AG20443 (cell line): ENCODE results near the gene SDF2L1.
"Not testable (repeated sequence)": the region's sequence is repeated elsewhere in the genome, so short reads cannot be mapped to it uniquely, and the experiment has no call there.

Source experiments
- DNase-seq: peaks from one replicate; pipeline ENCODE4 v3.0.0; 2012; ENCODE audit warnings: low spot score, mixed read lengths

Gene SDF2L1

DNA sequence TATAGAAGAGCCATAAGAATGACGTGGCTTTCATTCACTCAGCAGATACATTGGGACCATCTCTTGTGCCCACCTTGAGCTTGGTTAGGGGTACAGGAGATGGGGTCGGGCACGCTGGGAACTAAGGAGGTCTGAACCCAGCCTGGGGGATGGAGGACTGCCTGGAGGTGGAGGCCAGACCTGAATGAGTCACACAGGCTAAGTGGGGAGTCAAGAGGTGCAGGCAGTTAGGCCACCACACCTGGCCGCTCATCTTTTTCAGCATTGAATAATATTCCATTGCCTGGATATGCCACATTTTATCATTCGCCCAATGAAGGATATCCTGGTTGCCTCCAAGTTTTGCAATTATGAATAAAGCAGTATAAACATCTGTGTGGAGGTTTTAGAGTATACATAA, 19.9 kb downstream of the SDF2L1 start:
- no peak for DNase-seq

DNA sequence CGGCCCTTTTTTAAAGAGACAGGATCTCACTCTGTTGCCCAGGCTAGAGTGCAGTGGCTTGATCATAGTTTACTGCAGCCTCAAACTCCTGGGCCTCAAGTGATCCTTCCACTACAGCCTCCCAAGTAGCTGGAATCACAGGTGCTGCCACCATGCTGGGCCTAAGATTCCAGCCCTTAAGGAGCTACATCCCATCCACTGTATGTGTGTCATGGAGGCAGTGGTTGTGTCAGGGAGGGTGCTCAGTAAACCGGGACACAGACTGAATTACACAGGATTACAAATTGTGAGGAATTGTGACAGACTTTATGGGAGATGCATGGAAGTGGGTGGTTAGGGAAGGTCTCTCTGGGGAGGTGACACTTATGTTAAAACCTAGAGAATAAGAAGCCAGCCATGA, 21.6 kb downstream of the SDF2L1 start:
- no peak for DNase-seq

DNA sequence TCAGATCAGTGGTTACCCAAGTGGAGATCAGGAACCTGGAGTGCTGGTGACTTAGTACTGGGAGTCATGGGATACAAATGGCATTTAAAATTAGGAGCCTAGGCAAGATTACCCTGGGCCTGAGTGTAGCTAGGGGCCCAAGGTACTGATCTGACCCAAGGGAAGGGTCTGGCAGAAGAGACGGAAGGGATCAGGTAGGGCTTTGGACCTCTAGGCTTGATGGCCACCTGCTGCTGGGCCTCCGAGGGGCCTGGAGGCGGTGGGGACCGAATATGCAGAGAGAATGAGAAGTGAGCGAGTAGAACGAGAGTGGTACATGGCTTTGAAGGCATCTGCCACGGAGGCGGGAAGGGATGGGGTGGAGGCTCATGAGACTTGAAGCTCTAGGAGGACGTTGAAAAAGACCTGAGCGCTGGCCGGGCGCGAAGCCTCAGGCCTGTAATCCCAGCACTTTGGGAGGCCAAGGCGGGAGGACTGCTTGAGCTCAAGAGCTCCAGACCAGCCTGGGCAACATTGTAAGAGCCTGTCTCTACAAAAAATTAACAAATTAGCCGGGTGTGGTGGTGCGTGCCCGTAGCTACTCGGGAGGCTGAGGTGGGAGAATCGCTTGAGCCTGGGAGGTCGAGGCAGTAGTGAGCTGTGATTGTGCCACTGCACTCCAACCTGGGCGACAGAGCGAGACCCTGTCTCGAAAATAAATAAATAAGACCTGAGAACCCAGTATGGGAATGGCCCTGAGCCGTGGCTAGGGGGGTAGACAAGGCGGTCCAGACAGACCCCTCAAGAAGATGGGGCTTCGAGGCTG, 23.1 kb downstream of the SDF2L1 start:
- DNase-seq: no peak

DNA sequence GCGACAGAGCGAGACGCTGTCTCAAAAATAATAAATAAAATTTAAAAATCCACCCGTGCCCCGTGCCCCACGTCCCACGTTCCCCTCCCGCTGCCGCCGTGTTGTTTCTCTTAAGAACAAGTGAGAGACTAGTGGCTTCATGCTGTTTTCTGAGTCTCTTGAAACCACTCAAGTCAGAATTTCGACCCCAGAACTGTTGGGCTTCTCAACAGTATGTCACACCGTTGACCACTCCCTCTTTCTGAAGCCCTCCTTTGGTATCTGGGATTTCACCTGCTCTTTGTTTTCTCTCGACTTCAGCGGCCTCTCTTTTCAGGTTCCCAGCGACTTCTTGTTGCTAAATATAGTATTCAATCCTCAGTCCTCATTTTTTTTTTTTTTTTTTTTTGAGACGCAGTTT, 24.7 kb downstream of the SDF2L1 start:
- DNase-seq: no peak

DNA sequence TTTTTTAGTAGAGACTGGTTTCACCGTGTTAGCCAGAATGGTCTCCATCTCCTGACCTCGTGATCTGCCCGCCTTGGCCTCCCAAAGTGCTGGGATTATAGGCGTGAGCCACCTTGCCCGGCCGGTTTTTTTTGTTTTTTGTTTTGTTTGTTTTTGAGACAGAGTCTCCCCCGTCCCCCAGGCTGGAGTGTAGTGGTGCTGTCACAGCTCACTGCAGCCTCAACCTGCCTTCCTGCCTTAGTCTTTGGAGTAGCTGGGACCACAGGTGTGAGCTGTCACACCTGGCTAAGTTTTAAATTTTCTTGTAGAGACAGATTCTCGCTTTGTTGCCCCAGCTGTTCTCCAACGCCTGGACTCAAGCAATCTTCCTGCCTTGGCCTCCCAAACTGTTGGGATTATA, 26.9 kb downstream of the SDF2L1 start:
- no peak for DNase-seq

DNA sequence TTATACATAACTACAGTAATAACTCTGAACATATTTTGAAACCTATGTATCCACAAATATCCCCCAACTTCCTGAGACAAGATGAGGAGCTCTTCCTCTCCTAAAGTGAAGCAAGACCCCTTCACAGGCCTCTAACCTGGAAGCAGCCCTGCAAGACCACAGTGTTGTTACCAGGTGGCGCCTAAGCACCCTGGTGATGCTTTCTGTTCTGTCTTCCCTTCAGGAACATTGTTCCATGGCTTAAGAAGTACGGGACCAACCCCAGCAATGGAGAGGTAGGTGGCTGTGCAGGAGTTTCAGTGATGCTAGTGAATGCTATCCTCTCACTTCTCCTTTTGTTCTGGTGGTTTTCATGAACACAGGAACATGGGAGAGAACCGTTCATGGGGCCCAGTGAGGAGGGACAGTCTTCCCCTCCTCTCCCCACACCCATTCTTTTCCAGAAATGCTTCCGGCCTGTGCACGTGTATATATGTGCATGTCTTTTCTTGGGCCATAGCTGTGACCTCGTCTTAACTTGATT, 30.1 kb downstream of the SDF2L1 start:
- DNase-seq: no peak

DNA sequence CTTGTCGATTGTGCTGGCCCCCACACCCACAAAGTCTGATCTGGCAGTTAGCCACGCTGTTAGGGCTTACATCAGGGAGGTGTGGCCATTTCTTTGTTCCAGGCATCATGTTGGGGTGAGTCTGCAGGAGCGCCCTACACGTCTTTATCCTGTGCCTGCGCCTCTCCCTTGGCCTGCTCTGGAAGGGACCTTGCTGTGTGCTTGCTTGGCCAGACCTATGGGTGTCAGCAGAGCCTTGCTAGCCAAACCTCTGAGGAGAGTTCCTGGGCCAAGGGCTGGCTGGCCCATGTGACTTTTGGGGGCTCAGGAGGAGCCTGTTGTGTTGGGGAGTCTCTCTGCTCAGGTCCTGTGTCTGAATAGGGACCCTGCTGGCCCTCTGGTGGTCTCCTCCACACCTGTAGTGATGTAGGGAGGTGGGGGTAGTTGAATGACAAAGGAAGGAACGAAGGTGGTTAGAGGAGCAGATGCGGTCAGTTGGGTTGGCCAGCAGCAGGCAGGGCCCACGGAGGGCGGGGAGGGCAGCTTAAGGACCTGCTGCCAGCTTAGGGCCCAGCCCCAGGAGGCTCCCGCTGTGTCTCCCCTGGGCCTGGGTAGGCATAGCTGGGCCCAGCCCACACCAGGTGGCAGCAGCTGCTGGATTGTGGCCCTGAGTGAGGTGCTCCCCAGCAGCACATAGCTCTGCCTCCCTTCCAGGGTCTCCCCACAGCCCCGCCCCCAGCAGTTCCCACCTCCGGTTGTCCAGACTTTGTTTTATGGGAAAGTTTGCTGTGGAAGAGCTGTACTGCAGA, 31.6 kb downstream of the SDF2L1 start:
- no peak for DNase-seq

DNA sequence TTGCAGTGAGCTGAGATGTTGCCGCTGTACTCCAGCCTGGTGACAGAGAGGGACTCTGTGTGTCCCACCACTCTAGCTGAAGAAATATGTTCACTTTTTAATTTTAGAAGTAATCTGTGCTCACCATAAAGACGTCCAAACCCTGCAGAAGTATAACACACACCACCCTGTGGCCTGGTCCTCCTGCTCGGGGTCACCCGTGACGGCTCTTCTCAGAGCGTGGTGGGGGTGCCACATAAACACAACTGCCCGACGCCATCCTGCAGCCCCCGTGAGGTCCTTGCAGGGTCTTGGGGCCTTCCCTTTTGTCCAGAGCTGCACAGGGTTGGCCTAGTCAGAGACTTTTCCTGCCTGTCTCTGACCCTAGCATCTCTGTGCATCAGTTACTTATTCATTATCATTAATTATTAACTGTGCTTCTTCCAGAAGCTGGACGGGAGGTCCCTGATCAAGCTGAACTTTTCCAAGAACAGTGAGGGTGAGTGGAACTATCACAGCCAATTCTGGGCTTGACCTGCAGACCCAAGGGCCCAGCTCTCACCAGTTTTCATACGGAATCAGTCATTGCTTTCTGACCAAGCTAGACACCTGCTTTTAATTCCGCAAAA, 32.6 kb downstream of the SDF2L1 start:
- no peak for DNase-seq

DNA sequence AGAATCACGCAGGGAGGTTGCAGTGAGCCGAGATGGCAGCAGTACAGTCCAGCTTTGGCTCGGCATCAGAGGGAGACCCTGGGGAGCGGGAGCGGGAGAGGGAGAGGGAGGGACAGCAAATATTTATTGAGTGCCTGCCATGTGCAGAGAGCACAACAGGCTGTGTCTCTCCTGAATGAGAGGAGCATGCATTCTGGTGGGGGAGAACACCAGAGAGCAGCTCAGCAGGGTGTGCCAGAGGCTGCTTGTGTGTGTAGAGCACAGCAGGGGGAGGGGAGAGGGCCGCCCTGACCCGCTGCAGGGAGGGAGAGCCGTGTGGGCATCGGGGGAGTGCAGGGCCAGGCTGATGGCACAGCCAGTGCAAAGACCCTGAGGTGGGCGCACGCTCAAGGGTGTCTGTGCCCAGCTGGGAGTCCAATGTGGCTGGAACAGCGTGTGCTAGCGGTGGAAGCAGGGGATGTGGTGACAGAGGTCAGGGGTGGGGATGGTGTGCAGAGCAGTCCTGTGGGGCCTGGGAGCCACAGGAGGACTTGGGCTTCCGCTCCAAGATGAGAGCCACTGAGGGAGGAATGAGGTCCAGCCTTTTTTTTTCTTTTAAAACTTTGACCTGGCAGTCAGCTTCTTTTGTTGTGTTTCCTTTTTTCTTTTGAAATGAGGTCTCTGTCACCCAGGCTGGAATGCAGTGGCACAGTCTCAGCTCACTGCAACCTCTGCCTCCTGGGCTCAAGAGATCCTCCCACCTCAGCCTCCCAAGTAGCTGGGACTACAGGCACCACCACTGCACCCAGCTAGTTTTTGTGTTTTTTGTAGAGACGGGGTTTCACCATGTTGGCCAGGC, 35.7 kb downstream of the SDF2L1 start:
- no peak for DNase-seq

DNA sequence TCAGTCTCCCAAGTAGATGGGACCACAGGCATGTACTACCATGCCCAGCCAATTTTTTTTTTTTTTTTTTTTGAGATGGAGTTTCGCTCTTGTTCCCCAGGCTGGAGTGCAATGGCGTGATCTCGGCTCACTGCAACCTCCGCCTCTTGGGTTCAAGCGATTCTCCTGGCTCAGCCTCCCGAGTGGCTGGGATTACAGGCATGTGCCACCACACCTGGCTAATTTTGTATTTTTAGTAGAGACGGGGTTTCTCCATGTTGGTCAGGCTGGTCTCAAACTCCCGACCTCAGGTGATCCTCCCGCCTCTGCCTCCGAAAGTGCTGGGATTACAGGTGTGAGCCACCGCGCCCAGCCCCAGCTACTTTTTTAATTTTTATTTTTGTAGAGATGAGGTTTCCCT, 36.7 kb downstream of the SDF2L1 start:
- not testable (repeated sequence) for DNase-seq

DNA sequence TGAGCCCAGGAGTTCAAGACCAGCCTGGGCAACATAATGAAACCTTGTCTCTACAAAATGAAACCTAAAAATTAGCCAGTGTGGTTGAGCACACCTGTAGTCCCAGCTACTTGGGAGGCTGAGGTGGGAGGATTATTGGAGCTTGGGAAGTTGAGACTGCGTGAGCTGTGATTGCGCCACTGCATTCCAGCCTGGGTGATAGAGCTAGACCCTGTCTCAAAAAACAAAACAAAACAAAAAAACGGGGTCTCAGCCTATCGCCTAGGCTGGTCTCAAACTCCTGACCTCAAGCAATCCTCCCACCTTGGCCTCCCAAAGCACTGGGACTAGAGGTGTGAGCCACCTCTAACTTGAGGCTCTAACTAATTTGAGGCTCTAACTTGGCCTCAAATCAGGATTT, 37.3 kb downstream of the SDF2L1 start:
- no peak for DNase-seq

DNA sequence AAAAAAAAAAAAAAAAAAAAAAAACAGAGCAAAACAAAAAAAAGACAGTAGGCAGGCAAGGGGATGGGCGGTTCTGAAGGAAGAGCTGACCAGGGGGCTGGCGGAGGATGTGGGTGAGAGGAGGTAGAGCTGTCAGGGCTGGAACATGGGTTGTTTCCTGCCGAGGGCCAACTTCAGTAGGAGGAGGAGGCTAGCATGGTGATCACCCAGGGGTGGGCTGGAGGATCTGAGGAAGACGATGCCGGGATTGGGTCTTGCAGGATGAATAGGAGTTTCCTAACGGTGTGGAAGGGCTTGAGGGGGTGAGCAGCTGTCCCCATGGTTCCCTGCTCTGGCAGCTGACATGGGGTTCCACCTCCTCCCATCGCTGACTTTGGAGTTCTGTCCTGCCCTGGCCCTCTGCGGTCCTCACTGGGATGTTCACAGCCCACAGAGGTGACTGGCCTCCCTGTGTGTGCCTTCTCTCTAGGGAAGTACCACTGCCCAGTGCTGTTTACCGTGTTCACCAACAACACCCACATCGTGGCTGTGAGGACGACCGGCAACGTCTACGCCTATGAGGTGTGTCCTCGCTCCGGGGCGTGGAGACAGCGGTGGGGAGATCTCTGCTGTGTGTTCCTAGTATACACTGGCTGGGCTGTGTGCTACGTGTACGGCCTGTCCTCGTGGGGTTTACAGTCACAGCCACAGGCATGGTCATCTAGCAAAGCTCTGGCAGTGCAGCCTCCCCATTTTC, 38.9 kb downstream of the SDF2L1 start:
- DNase-seq: no peak

DNA sequence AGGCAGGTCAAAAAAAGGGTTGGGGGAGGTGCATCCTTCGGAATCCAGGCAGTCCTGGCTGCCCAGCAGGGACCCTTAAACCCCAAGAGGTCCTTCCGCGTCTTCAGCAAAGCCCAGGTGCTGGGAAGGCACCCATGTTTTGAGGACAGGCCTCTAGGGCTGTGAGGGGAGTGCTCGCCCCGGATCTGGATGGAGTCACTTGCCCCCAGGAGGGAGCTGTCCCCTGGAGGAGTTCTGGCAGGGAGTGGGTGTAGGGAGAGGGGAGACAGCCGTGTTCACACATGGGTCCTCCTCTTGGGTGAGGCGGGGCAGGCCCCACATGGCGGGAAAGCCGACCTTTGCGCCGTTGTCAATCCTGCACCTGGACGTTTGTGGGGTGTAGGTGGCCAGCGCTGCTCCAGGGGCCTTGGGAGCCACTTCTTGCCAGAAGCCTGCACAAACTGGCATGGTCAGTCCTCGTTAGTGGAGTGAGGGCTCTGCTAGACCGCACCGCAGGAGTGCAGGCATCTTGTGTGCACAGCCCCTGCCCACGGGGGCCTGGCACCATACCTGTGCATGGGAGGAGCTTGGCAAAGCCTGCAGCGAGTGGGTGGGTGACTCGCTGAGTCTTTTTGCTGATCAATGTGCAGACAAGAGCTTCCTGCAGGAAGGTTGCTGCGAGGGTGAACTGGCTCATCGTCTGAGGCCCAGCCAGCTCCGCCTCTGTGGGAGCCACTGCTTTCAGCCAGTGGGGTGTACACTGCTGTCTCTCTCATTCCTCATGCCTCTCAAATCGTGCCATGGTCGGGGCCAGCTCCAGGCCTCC, 39.7 kb downstream of the SDF2L1 start:
- DNase-seq: no peak

DNA sequence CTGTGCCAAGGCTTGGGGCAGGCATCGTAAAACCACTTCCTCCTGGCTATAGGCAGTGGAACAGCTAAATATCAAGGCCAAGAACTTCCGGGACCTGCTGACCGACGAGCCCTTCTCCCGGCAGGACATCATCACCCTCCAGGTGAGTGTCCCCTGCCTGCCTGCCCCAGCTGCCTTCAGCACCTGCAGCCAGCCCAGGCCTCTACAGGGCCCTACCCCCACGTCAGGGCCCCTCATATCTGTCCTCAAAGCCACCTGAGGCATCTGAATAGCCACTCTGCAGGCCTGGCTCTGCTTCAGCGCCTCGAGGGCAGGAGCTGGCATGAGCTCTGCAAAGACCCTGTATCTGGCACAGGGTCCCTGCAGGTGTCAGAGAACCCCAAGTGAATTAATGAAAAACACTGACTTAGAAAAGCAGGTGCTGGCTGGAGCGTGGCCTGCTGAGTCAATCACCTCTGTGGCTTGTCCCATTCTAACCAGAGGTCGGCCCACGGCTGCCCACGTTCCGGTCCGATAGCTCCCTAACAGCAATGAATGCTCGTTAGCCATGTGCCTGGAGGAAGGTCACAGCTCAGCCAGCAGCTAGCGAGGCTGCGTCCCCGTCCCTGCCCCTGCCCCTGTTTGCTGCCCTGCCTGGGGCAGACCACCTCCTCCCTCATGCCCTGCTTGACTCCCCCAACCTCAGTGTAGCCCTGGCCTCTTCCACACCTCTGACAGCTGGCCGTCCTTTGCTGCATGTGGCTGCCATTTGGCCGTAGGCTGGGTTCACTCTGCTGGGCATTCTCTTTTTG, 40.5 kb downstream of the SDF2L1 start:
- DNase-seq: no peak

DNA sequence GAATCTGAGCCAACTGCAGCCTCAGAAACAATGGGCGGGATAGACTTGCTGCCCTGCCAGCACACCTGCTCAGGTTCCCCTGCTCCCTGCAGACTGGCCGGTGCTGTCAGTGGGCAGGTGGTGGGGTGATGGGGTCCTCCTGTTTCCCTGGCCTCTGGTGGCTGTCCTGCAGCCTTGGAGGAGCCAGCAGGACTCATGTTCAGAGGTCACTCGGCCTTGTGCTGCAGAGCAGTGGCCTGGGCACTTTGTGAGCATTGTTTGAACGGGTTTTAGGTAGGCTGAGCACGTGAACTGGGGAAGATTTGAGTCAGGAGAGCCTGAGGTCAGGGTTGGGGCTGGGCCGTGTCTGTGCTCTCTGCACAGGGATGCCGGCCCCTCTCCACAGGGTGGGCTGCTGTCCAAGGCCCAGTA, 41.3 kb downstream of the SDF2L1 start:
- DNase-seq: no peak

DNA sequence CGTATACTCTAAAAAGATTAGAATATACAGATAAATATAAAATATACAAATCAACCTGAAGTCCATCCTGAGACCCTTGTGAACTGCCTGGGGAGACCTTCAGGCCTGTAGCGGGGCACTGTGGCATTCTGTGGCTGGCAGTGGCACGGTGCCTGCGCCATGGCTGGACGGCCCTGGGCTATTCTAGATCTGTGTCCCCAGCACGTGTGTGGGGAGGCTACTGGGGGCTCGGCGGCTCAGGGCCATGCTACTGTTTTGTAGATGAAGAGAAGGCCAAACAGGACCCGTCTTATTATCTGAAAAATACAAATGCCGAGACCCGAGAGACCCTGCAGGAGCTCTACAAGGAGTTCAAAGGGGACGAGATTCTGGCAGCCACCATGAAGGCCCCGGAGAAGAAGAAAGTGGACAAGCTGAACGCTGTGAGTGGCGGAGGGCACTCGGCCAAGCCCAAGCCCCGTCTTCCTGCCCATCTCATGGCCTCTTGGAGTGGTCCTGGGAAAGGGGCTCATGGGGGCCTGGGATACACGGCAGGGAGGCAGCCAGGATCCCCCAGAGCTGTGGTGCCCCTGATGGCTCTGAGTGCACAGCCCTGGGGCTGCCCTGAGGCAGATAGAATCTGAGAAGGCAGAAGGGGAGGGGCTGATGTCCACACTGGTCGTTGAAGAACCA, 42.5 kb downstream of the SDF2L1 start:
- no peak for DNase-seq

DNA sequence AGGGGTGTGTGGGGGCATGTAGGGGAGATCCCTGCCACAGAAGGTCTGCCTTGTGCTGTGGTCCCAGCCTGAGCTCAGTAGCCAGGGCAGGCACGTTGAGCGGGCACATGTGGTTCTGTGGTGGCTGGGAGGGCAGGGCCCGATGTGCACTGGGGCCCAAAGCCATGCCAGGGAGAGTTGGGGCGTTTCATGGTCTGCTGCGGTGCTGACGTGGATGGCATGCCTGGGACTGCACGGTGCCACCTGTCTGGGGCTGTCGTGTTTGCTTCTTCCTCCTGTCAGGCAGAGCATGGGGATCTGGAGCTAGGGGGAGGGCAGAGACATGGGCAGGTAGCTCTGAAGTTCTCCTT, 43.0 kb downstream of the SDF2L1 start:
- DNase-seq: no peak

DNA sequence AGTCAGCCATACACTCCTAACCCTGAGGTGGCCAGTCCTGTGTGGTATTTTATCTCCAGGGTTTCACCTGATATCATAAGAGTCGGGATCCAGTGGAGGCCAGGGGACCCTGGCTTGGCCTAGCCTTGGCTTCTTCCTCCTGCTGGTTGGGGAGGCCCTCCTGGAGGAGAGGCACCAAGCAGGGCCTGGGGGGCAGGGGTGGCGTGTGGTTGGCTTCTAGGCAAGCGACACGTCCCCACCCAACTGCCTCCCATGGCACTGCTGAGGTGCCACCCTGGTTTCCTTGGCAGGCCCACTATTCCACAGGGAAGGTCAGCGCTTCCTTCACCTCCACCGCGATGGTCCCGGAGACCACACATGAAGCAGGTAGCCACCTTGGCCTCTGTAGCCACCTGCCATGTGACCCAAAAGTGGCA, 44.1 kb downstream of the SDF2L1 start:
- DNase-seq: no peak
